Activated naive CD4-positive, alpha-beta T cell treated with anti-CD3 and anti-CD28 coated beads for 36 hours (primary cell): ENCODE measurements around the gene CABP5. TPM values are rescaled to one million over a fixed set of nuclear protein-coding genes. Genes with fewer than 3 reads are reported as not detected.

Source experiments
- total RNA-seq, 2 experiments: library from RNA; stranded (reverse); gene quantifications; one replicate each; pipeline ENCODE4 v1.2.3, GENCODE V29; 2021

Gene CABP5
- total RNA-seq, 2 experiments from 2014 or later: not detected

Other genes starting within 250 kb of the CABP5 start
- not detected for gene TPRX1, start 239.5 kb downstream of the CABP5 start, total RNA-seq
- gene CRX, start 222.1 kb downstream of the CABP5 start, total RNA-seq: not detected
- not detected for gene TPRX2, start 184.8 kb downstream of the CABP5 start, total RNA-seq
- not detected for gene SULT2A1, start 157.8 kb downstream of the CABP5 start, total RNA-seq
- not detected for gene BSPH1, start 51.9 kb downstream of the CABP5 start, total RNA-seq
- gene ELSPBP1, start 49.4 kb downstream of the CABP5 start, total RNA-seq: not detected
- gene PLA2G4C, start 66.7 kb upstream of the CABP5 start, total RNA-seq: 1 to 10 TPM; 8.8 to 9.6 TPM
- 100 to 1,000 TPM; 187 to 195 TPM for gene LIG1, start 126.3 kb upstream of the CABP5 start, total RNA-seq
- 1 to 10 TPM; 6.1 to 6.7 TPM for gene ZSWIM9, start 126.6 kb upstream of the CABP5 start, total RNA-seq
- gene CARD8, start 211.8 kb upstream of the CABP5 start, total RNA-seq: 100 to 1,000 TPM in 1 of 2 experiments, 10 to 100 TPM in 1; 99.8 to 104 TPM
- gene ZNF114, start 226.0 kb upstream of the CABP5 start, total RNA-seq: not detected